Stimulated activated effector memory CD8-positive, alpha-beta T cell treated with anti-CD3 and anti-CD28 coated beads, Interleukin-12 subunit alpha, Interleukin-12 subunit beta, amount 100 ng/mL, for 72 hours (primary cell): ENCODE measurements around the gene MAT2B.
A peak's percentile ranks its signal among the peaks of the same experiment; 100 is the strongest.

Experiments
- ATAC-seq: fragments of 150-1000 bp; cut with Tn5 transposase; 2 replicates; pipeline ENCODE4 v1.10.0; 2021
- DNase-seq, 2 donors: peaks; one replicate each; pipeline ENCODE4 v3.0.0; 2021 to 2022; ENCODE audit warnings: low spot score in 2 of 2
- H3K27ac Mint-ChIP-seq: one replicate; pipeline ENCODE4 v1.8.0; 2022; ENCODE audit warnings: mild to moderate bottlenecking, mixed read lengths
- H3K36me3 Mint-ChIP-seq: one replicate; pipeline ENCODE4 v1.8.0; 2022; ENCODE audit warnings: mild to moderate bottlenecking, mixed read lengths
- H3K4me1 Mint-ChIP-seq: one replicate; pipeline ENCODE4 v1.8.0; 2022; ENCODE audit warnings: mixed read lengths
- H3K4me3 Mint-ChIP-seq: one replicate; pipeline ENCODE4 v1.8.0; 2022; ENCODE audit warnings: mild to moderate bottlenecking, mixed read lengths
- H3K9me3 Mint-ChIP-seq: one replicate; pipeline ENCODE4 v1.8.0; 2022; ENCODE audit warnings: mixed read lengths

The MAT2B gene

GRCh38 chr5:163505368-163506094, at the start of gene MAT2B:
Gene MAT2B, plus strand, starts transcription at chr5:163505619. Its CDS starts 68 bp downstream, at chr5:163505687.
- ATAC-seq: peak; percentile 92
- peak within 1 kb of the TSS; percentile 99 for H3K27ac Mint-ChIP-seq
- peak; percentile 86 to 95 for DNase-seq
- H3K36me3 Mint-ChIP-seq: peaks cover 39% of the 10 kb centered on the region
- peak within 1 kb of the TSS; percentile 91 for H3K4me3 Mint-ChIP-seq
- H3K9me3 Mint-ChIP-seq: no peaks in the 10 kb centered on the region
- peaks cover 27% of the 10 kb centered on the region for H3K4me1 Mint-ChIP-seq

- H3K36me3 Mint-ChIP-seq: peaks cover 94% of the 10 kb centered on the region
- H3K4me1 Mint-ChIP-seq: peaks cover 24% of the 10 kb centered on the region
- H3K27ac Mint-ChIP-seq: no peak overlapping the region
- DNase-seq: no peak
- no peak for ATAC-seq
- no peak overlapping the region for H3K4me3 Mint-ChIP-seq
- H3K9me3 Mint-ChIP-seq: no peaks in the 10 kb centered on the region
These were observed 49.3 kb upstream of the MAT2B start for GRCh38 chr5:163456029-163456589.

- Mint-ChIP-seq H3K27ac (no peak overlapping the region), H3K36me3 (peaks cover 94% of the 10 kb centered on the region)
- no peak for DNase-seq
These were observed 48.6 kb upstream of the MAT2B start for GRCh38 chr5:163456840-163457239.

GRCh38 chr5:163458778-163459385, 46.5 kb upstream of the MAT2B start:
- no peak for ATAC-seq
- no peaks in the 10 kb centered on the region for H3K9me3 Mint-ChIP-seq
- H3K4me1 Mint-ChIP-seq: peaks cover 24% of the 10 kb centered on the region
- no peak for DNase-seq
- peak overlapping the region; percentile 99 for H3K27ac Mint-ChIP-seq
- peaks cover 82% of the 10 kb centered on the region for H3K36me3 Mint-ChIP-seq
- H3K4me3 Mint-ChIP-seq: peak overlapping the region; percentile 96

More at GRCh38 chr5:163456840-163457239, 48.6 kb upstream of the MAT2B start:
- peaks cover 24% of the 10 kb centered on the region for H3K4me1 Mint-ChIP-seq
- no peak overlapping the region for H3K4me3 Mint-ChIP-seq
- H3K9me3 Mint-ChIP-seq: no peaks in the 10 kb centered on the region
- no peak for ATAC-seq

GRCh38 chr5:163459462-163459818, 46.0 kb upstream of the MAT2B start:
- Mint-ChIP-seq H3K4me1 (peaks cover 24% of the 10 kb centered on the region), H3K9me3 (no peaks in the 10 kb centered on the region), H3K27ac (peak overlapping the region; percentile 99), H3K4me3 (peak overlapping the region; percentile 96), H3K36me3 (peaks cover 82% of the 10 kb centered on the region)
- ATAC-seq (no peak), DNase-seq (no peak)

- DNase-seq (peak; percentile 95 to 98), ATAC-seq (peak; percentile 89)
- H3K36me3 Mint-ChIP-seq: peaks cover 82% of the 10 kb centered on the region
- peaks cover 20% of the 10 kb centered on the region for H3K4me1 Mint-ChIP-seq
- peak within 1 kb of the TSS; percentile 99 for H3K27ac Mint-ChIP-seq
- no peaks in the 10 kb centered on the region for H3K9me3 Mint-ChIP-seq
- H3K4me3 Mint-ChIP-seq: peak within 1 kb of the TSS; percentile 96
These were observed 45.4 kb upstream of the MAT2B start, which contains the start of gene NUDCD2 for GRCh38 chr5:163459819-163460561. Gene NUDCD2, minus strand, starts transcription at chr5:163460102. Its CDS starts 52 bp downstream, at chr5:163460050.

GRCh38 chr5:163460562-163461171, 44.8 kb upstream of the MAT2B start, which contains the start of gene HMMR:
Gene HMMR, plus strand, starts transcription at chr5:163460632. Its CDS starts 61 bp downstream, at chr5:163460693.
- H3K4me3 Mint-ChIP-seq: peak within 1 kb of the TSS; percentile 96
- H3K27ac Mint-ChIP-seq: peak within 1 kb of the TSS; percentile 99
- peaks cover 78% of the 10 kb centered on the region for H3K36me3 Mint-ChIP-seq
- H3K9me3 Mint-ChIP-seq: no peaks in the 10 kb centered on the region
- DNase-seq (no peak), ATAC-seq (no peak)
- peaks cover 15% of the 10 kb centered on the region for H3K4me1 Mint-ChIP-seq

- no peak for ATAC-seq
- no peak overlapping the region for H3K4me3 Mint-ChIP-seq
- DNase-seq: no peak
- H3K9me3 Mint-ChIP-seq: no peaks in the 10 kb centered on the region
- peaks cover 54% of the 10 kb centered on the region for H3K36me3 Mint-ChIP-seq
- H3K4me1 Mint-ChIP-seq: no peaks in the 10 kb centered on the region
- H3K27ac Mint-ChIP-seq: no peak overlapping the region
These were observed 42.4 kb upstream of the MAT2B start for GRCh38 chr5:163463063-163463435.

- H3K4me1 Mint-ChIP-seq: no peaks in the 10 kb centered on the region
- no peaks in the 10 kb centered on the region for H3K9me3 Mint-ChIP-seq
- no peak for DNase-seq
- ATAC-seq: no peak
- peaks cover 46% of the 10 kb centered on the region for H3K36me3 Mint-ChIP-seq
- no peak overlapping the region for H3K4me3 Mint-ChIP-seq
- peak overlapping the region; percentile 26 for H3K27ac Mint-ChIP-seq
These were observed 37.7 kb upstream of the MAT2B start for GRCh38 chr5:163467682-163468081.

- Mint-ChIP-seq H3K9me3 (no peaks in the 10 kb centered on the region), H3K4me3 (no peak overlapping the region), H3K27ac (no peak overlapping the region), H3K36me3 (peaks cover 83% of the 10 kb centered on the region), H3K4me1 (no peaks in the 10 kb centered on the region)
- no peak for ATAC-seq
- no peak for DNase-seq
These were observed 31.7 kb upstream of the MAT2B start for GRCh38 chr5:163473635-163474243.

GRCh38 chr5:163475411-163475810, 30.0 kb upstream of the MAT2B start:
- no peak overlapping the region for H3K27ac Mint-ChIP-seq
- no peaks in the 10 kb centered on the region for H3K9me3 Mint-ChIP-seq
- no peak overlapping the region for H3K4me3 Mint-ChIP-seq
- DNase-seq (no peak), ATAC-seq (no peak)
- no peaks in the 10 kb centered on the region for H3K4me1 Mint-ChIP-seq
- peaks cover 82% of the 10 kb centered on the region for H3K36me3 Mint-ChIP-seq

- H3K27ac Mint-ChIP-seq: no peak overlapping the region
- H3K4me1 Mint-ChIP-seq: no peaks in the 10 kb centered on the region
- no peak for ATAC-seq
- no peaks in the 10 kb centered on the region for H3K9me3 Mint-ChIP-seq
- DNase-seq: no peak
- no peak overlapping the region for H3K4me3 Mint-ChIP-seq
- H3K36me3 Mint-ChIP-seq: peaks cover 76% of the 10 kb centered on the region
These were observed 27.1 kb upstream of the MAT2B start for GRCh38 chr5:163478126-163478981.

GRCh38 chr5:163478982-163479271, 26.5 kb upstream of the MAT2B start:
- no peak overlapping the region for H3K4me3 Mint-ChIP-seq
- ATAC-seq (no peak), DNase-seq (no peak)
- no peaks in the 10 kb centered on the region for H3K9me3 Mint-ChIP-seq
- H3K4me1 Mint-ChIP-seq: no peaks in the 10 kb centered on the region
- peaks cover 78% of the 10 kb centered on the region for H3K36me3 Mint-ChIP-seq
- no peak overlapping the region for H3K27ac Mint-ChIP-seq
